ENCODE results near the gene SNTG2. TPM values are rescaled to one million over a fixed set of nuclear protein-coding genes. Genes with fewer than 3 reads are reported as not detected.

Gene SNTG2
- not detected in 2 replicates for total RNA-seq (2022)
- percentile 5 among the genes with signal in this experiment for Bru-seq, nascent RNA
- percentile 7 among the genes with signal in this experiment for BruChase-seq, experiment 1, labeled RNA remaining after a 2-hour chase
- BruChase-seq, experiment 2, labeled RNA remaining after a 6-hour chase = percentile 2 among the genes with signal in this experiment
- long read RNA-seq = 0 reads

- no peaks in the 10 kb centered on the region for H3K36me3 Mint-ChIP-seq (ENCODE audit: insufficient read depth, unreplicated experiment)
- Histone ChIP-seq H3K27me3 (replicated peaks; ENCODE audit: control insufficient read depth, insufficient read depth, low read length) (no peaks in the 10 kb centered on the region), H3K4me1 (peaks cover 6% of the 10 kb centered on the region; the same call in 1 of the 2 replicates), H3K4me3 (ENCODE audit: low read depth, low read length) (no peak within 1 kb of the TSS), H3K36me3 (ENCODE audit: control insufficient read depth, insufficient read depth, low read length) (no peaks in the 10 kb centered on the region), H3K9me3 (no peaks in the 10 kb centered on the region; the same call in 1 of the 2 replicates)
- BruUV-seq (replicated peaks) = no TSS peak
- TF ChIP-seq CTCF (IDR thresholded peaks at IDR 0.05; ENCODE audit: insufficient read depth in 1 of 2, low read depth in 1 of 2, low read length in 1 of 2, severe bottlenecking in 1 of 2, unreplicated experiment in 1 of 2) = no peak
- POLR2A ChIA-PET = no interaction called here
- H3K9me3 Mint-ChIP-seq (ENCODE audit: unreplicated experiment) = peaks cover under 1% of the 10 kb centered on the region
- no peaks in the 10 kb centered on the region for H3K27me3 Mint-ChIP-seq (ENCODE audit: insufficient read depth, unreplicated experiment)
- DNase-seq = no peak
- CTCF ChIA-PET = no interaction called here
- H3K27ac Mint-ChIP-seq (ENCODE audit: unreplicated experiment) = no peak within 1 kb of the TSS
- intact Hi-C loops (cut with micrococcal nuclease; ENCODE audit: unreplicated experiment) = loop anchor here (10.0 kb wide), 1 partner anchor 814 kb away; no protein-coding TSS in a partner anchor
- H3K4me3 Mint-ChIP-seq (ENCODE audit: unreplicated experiment) = no peak within 1 kb of the TSS
- no peaks in the 10 kb centered on the region for H3K4me1 Mint-ChIP-seq (ENCODE audit: low read depth, unreplicated experiment)
Observed at GRCh38 chr2:950080-950966, at the start of gene SNTG2. TSS of gene SNTG2 (plus strand) at chr2:950849. CDS start at chr2:950997, 148 bp downstream.

GRCh38 chr2:902584-902983 lies 48.1 kb upstream of the SNTG2 start:
- no peak overlapping the region for H3K27ac Mint-ChIP-seq (ENCODE audit: unreplicated experiment)
- no peaks in the 10 kb centered on the region for H3K4me1 Mint-ChIP-seq (ENCODE audit: low read depth, unreplicated experiment)
- ChIA-PET POLR2A (no interaction called here), CTCF (interaction anchor here (0.6 kb wide), 1 partner anchor 143 kb away, joined by 3 read pairs; no protein-coding TSS in a partner anchor)
- Histone ChIP-seq H3K27me3 (replicated peaks; ENCODE audit: control insufficient read depth, insufficient read depth, low read length) (no peaks in the 10 kb centered on the region), H3K36me3 (ENCODE audit: control insufficient read depth, insufficient read depth, low read length) (no peaks in the 10 kb centered on the region), H3K9me3 (peaks cover 6% of the 10 kb centered on the region; the same call in 1 of the 2 replicates), H3K4me1 (no peaks in the 10 kb centered on the region), H3K4me3 (ENCODE audit: low read depth, low read length) (no peak overlapping the region)
- no peak overlapping the region for H3K4me3 Mint-ChIP-seq (ENCODE audit: unreplicated experiment)
- H3K36me3 Mint-ChIP-seq (ENCODE audit: insufficient read depth, unreplicated experiment) = no peaks in the 10 kb centered on the region
- H3K27me3 Mint-ChIP-seq (ENCODE audit: insufficient read depth, unreplicated experiment) = no peaks in the 10 kb centered on the region
- intact Hi-C loops (cut with micrococcal nuclease; ENCODE audit: unreplicated experiment) = no loop called here
- no peak for TF ChIP-seq CTCF (IDR thresholded peaks at IDR 0.05; ENCODE audit: insufficient read depth in 1 of 2, low read depth in 1 of 2, low read length in 1 of 2, severe bottlenecking in 1 of 2, unreplicated experiment in 1 of 2)
- BruUV-seq (replicated peaks) = no TSS peak
- DNase-seq = no peak
- H3K9me3 Mint-ChIP-seq (ENCODE audit: unreplicated experiment) = peaks cover 31% of the 10 kb centered on the region

GRCh38 chr2:903223-903900 lies 47.3 kb upstream of the SNTG2 start:
- H3K4me3 ChIP-seq (ENCODE audit: low read depth, low read length) = no peak overlapping the region
- Mint-ChIP-seq H3K4me3 (ENCODE audit: unreplicated experiment) (no peak overlapping the region), H3K27me3 (ENCODE audit: insufficient read depth, unreplicated experiment) (no peaks in the 10 kb centered on the region), H3K4me1 (ENCODE audit: low read depth, unreplicated experiment) (no peaks in the 10 kb centered on the region), H3K36me3 (ENCODE audit: insufficient read depth, unreplicated experiment) (no peaks in the 10 kb centered on the region), H3K9me3 (ENCODE audit: unreplicated experiment) (peaks cover 24% of the 10 kb centered on the region), H3K27ac (ENCODE audit: unreplicated experiment) (no peak overlapping the region)
- H3K4me1 ChIP-seq = no peaks in the 10 kb centered on the region
- no peak for DNase-seq
- no peaks in the 10 kb centered on the region for H3K36me3 ChIP-seq (ENCODE audit: control insufficient read depth, insufficient read depth, low read length)
- CTCF ChIA-PET = interaction anchor here (0.6 kb wide), 1 partner anchor 143 kb away, joined by 3 read pairs; no protein-coding TSS in a partner anchor
- H3K9me3 ChIP-seq = peaks cover 6% of the 10 kb centered on the region; the same call in 1 of the 2 replicates
- intact Hi-C loops (cut with micrococcal nuclease; ENCODE audit: unreplicated experiment) = no loop called here
- no peak for TF ChIP-seq CTCF (IDR thresholded peaks at IDR 0.05; ENCODE audit: insufficient read depth in 1 of 2, low read depth in 1 of 2, low read length in 1 of 2, severe bottlenecking in 1 of 2, unreplicated experiment in 1 of 2)
- POLR2A ChIA-PET = no interaction called here
- no TSS peak for BruUV-seq (replicated peaks)
- no peaks in the 10 kb centered on the region for H3K27me3 ChIP-seq (replicated peaks; ENCODE audit: control insufficient read depth, insufficient read depth, low read length)
